Stimulated activated CD4-positive, alpha-beta T cell treated with anti-CD3 and anti-CD28 coated beads, Interleukin-1b, Interleukin-23, amount 100 ng/mL, for 1 hour (primary cell): Measurements from ENCODE around the gene APP.

Source experiments
- DNase-seq, 2 donors: peaks; one replicate each; pipeline ENCODE4 v3.0.0-alpha.2; 2020; ENCODE audit warnings: low read depth in 2 of 2

The APP gene

GRCh38 chr21:26127073-26127814, 43.3 kb downstream of the APP start:
- DNase-seq: no peak

GRCh38 chr21:26126168-26126553, 44.4 kb downstream of the APP start:
- no peak for DNase-seq

- DNase-seq: no peak
These were observed 45.0 kb downstream of the APP start for GRCh38 chr21:26125433-26126167.

GRCh38 chr21:26124896-26125295, 45.7 kb downstream of the APP start:
- no peak for DNase-seq

- no peak for DNase-seq
These were observed 46.1 kb downstream of the APP start for GRCh38 chr21:26124421-26124833.

- no peak for DNase-seq
These were observed 47.6 kb downstream of the APP start for GRCh38 chr21:26123012-26123411.

GRCh38 chr21:26120828-26121227, 49.7 kb downstream of the APP start:
- DNase-seq: no peak

GRCh38 chr21:26119906-26120305, 50.7 kb downstream of the APP start:
- DNase-seq: no peak

- no peak for DNase-seq
These were observed 51.5 kb downstream of the APP start for GRCh38 chr21:26118938-26119540.

GRCh38 chr21:26117972-26118367, 52.6 kb downstream of the APP start:
- no peak for DNase-seq

GRCh38 chr21:26117324-26117971, 53.1 kb downstream of the APP start:
- no peak for DNase-seq

- DNase-seq: no peak
These were observed 54.0 kb downstream of the APP start for GRCh38 chr21:26116456-26117011.

- DNase-seq: no peak
These were observed 54.7 kb downstream of the APP start for GRCh38 chr21:26115899-26116298.

- DNase-seq: no peak
These were observed 55.3 kb downstream of the APP start for GRCh38 chr21:26115305-26115704.

GRCh38 chr21:26112975-26113374, 57.6 kb downstream of the APP start:
- DNase-seq: no peak

- DNase-seq: no peak
These were observed 58.3 kb downstream of the APP start for GRCh38 chr21:26112127-26112742.

- DNase-seq: no peak
These were observed 59.9 kb downstream of the APP start for GRCh38 chr21:26110715-26111114.

- DNase-seq: no peak
These were observed 63.1 kb downstream of the APP start for GRCh38 chr21:26107429-26107828.

- DNase-seq: no peak
These were observed 64.0 kb downstream of the APP start for GRCh38 chr21:26106562-26106961.

- DNase-seq: no peak
These were observed 64.8 kb downstream of the APP start for GRCh38 chr21:26105819-26106218.

- no peak for DNase-seq
These were observed 70.0 kb downstream of the APP start for GRCh38 chr21:26100573-26100972.
